HG03159 (cell line): ENCODE measurements around the gene NUCB1.
"Not testable (repeated sequence)": the region's sequence is repeated elsewhere in the genome, so short reads cannot be mapped to it uniquely, and the experiment has no call there.

Source experiments
- ATAC-seq: cut with Tn5 transposase; IDR thresholded peaks from one replicate; pipeline ENCODE4 v1.9.1; 2021; ENCODE audit warnings: mild to moderate bottlenecking, moderate library complexity; ENCODE audit not compliant: unreplicated experiment

Gene NUCB1

GRCh38 chr19:48899781-48900476 lies at the start of gene NUCB1:
TSS of gene NUCB1 (plus strand) at chr19:48900312. CDS start at chr19:48900797, 485 bp downstream.
- peak; percentile 81 for ATAC-seq

GRCh38 chr19:48852292-48852691 lies 47.8 kb upstream of the NUCB1 start:
- no peak for ATAC-seq

- ATAC-seq: no peak
Measured at GRCh38 chr19:48853483-48853882, 46.6 kb upstream of the NUCB1 start.

GRCh38 chr19:48854103-48854502 lies 46.0 kb upstream of the NUCB1 start:
- no peak for ATAC-seq

- no peak for ATAC-seq
Measured at GRCh38 chr19:48856921-48857320, 43.2 kb upstream of the NUCB1 start.

GRCh38 chr19:48858984-48859710 lies 41.0 kb upstream of the NUCB1 start:
- ATAC-seq: peak; percentile 64

GRCh38 chr19:48859711-48860572 lies 40.2 kb upstream of the NUCB1 start:
- ATAC-seq: no peak

- no peak for ATAC-seq
Measured at GRCh38 chr19:48861313-48861712, 38.8 kb upstream of the NUCB1 start.

- no peak for ATAC-seq
Measured at GRCh38 chr19:48862827-48863226, 37.3 kb upstream of the NUCB1 start.

- no peak for ATAC-seq
Measured at GRCh38 chr19:48866692-48867091, 33.4 kb upstream of the NUCB1 start.

GRCh38 chr19:48867123-48867745 lies 32.9 kb upstream of the NUCB1 start:
- no peak for ATAC-seq

- no peak for ATAC-seq
Measured at GRCh38 chr19:48867746-48868113, 32.4 kb upstream of the NUCB1 start.

GRCh38 chr19:48868114-48868886 lies 31.8 kb upstream of the NUCB1 start, which contains the start of gene PLEKHA4:
TSS of gene PLEKHA4 (minus strand) at chr19:48868617. CDS start at chr19:48867620, 997 bp downstream.
- no peak for ATAC-seq

GRCh38 chr19:48870048-48870447 lies 30.1 kb upstream of the NUCB1 start:
- ATAC-seq: no peak

- ATAC-seq: not testable (repeated sequence)
Measured at GRCh38 chr19:48871471-48872181, 28.5 kb upstream of the NUCB1 start.

- ATAC-seq: peak; percentile 42
Measured at GRCh38 chr19:48872182-48872883, 27.8 kb upstream of the NUCB1 start, which contains the start of gene PPP1R15A. TSS of gene PPP1R15A (plus strand) at chr19:48872421. CDS start at chr19:48873234, 813 bp downstream.

- ATAC-seq: no peak
Measured at GRCh38 chr19:48872884-48873475, 27.1 kb upstream of the NUCB1 start.
